GM18502 (cell line): Measurements from ENCODE around the gene TFDP2.
"Not testable (repeated sequence)": the region's sequence is repeated elsewhere in the genome, so short reads cannot be mapped to it uniquely, and the experiment has no call there.

ENCODE experiments used
- ATAC-seq: cut with Tn5 transposase; IDR thresholded peaks from one replicate; pipeline ENCODE4 v1.9.1; 2021; ENCODE audit warnings: mild to moderate bottlenecking; ENCODE audit not compliant: unreplicated experiment, poor library complexity

Gene TFDP2

DNA sequence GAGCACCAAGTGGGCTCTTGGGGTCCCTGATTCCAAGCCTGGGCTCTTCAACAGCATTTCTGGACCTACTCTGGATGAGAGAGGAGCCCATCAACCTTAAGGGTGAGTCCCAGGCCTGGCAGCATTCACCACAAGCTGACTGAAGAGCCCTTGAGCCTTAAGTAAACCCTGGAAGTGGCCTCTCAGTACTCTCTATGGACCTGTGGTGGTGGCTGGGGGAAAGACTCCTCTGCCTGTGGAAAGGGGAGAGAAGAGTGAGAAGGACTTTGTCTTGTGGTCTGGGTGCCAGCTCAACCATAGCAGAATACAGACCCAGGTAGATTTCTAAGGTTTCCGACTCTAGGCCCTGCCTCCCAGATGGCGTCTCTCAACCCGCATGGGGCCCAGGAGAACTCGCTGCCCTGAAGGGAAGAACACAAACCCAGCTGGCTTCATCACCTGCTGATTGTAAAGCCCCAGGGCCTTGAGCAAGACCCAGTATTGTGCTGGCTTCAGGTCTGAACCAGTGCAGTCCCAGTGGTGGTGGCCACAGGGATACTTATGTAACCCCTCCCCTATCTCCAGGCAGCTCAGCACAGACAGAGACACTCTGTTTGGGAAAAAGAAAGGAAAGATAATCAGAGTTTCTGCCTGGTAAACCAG, 71.4 kb downstream of the TFDP2 start:
- no peak for ATAC-seq

DNA sequence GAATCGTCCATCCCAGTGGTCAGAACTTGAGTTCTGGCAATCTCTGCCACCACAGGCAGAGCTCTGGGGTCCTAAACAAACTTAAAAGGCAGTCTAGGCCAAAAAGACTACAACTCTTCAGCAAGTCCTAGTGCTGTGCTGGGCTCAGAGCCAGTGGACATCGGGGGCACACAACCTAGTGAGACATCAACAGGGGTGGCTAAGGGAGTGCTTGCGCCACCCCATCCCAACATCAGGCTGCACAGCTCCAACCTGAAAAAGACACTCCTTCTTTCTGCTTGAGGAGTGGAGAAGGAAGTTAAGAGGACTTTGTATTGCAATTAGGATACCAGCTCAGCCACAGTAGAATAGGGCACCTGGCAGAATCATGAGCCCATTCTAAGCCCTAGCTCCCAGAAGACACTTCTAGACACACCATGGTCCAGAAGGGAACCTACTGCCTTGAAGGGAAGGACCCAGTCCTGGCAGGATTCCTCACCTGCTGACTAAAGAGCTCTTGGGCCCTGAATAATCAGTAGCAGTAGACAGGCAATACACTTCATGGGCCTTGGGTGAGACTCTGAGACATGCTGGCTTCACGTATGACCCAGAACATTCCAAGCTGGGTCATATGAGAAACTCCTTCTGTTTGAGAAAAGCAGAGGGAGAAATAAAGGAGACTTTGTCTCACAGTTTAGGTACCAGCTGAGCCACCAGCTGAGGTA, 72.0 kb downstream of the TFDP2 start:
- ATAC-seq, result no peak

DNA sequence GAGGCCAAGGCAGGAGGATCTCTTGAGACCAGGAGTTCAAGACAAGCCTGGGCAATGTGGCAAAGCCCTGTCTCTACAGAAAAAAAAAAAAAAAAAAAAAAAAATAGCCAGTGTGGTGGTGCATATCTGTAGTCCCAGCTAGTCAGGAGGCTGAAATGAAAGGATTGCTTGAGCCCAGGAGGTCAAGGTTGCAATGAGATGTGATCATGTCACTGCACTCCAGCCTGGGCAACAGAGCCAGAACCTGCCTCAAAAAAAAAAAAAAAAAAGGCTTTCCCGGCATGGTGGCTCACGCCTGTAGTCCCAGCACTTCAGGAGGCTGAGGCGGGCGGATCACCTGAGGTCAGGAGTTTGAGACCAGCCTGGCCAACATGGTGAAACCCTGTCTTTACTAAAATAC, 73.7 kb downstream of the TFDP2 start:
- not testable (repeated sequence) for ATAC-seq

DNA sequence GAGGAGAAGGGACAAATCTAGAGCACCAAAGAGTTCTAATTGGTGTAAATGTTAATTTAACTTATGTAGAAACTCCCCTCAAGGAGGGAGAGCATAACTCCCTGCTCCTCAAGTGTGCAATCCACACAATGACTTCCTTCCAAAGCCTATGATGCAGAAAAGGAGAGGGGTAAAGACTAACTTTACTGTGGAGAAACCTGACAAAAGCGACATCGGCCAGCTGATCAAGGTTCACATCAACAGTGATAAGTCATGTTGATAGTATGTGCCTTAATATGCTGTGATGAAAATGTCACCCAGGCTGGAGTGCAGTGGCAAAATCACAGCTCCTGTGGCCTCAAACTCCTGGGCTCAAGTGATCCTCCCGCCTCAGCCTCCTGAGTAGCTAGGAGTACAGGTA, 76.5 kb downstream of the TFDP2 start:
- no peak for ATAC-seq

DNA sequence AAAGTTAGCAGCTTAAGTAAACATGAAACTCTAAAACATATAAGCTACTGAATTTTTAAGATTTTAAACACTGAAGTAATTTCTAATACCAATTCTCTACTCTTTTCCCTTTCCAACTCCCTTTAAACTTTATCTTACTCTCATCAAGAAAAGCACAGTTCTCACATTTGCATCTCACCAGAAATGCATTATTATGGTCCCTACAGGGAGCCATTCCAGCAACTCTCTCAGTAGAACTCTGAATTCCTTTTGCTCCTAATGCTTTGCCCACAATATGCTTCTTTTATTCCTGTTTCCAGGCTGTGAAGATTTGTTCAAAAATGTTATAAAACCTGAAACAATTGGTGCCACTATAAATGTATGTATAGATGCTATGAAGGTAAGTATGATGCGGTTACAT, 83.4 kb downstream of the TFDP2 start:
- no peak for ATAC-seq

DNA sequence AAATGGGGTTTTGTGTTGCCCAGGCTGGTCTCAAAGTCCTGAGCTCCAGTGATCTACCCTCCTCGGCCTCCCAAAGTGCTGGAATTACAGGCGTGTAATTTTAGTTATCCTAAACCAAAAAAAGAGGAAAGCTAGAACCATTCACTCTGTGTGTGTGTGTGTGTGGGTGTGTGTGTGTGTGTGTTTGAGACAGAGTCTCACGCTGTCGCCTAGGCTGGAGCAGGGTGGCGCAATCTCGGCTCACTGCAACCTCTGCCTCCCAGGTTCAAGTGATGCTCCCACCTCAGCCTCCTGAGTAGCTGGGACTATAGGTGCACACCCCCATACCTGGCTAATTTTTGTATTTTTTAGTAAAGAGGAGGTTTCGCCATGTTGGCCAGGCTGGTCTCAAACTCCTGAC, 84.0 kb downstream of the TFDP2 start:
- no peak for ATAC-seq

DNA sequence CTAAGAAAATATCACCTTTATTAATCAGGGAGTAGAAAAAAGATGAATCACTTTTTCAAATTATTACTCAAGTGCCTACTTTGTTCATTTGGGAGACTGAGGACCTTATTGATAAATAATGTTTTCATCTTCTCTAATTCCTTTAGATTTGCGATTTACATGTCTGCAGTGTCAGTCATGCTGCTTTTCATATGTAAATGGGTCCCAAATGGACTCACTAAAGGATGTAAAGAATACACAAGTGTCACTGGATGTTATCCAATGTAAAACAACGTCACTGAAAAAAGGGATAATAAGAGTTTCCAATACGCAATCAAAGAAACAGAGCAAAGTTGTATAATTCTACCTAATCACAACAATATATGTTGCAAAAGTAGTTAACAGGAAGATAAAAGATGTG, 84.9 kb downstream of the TFDP2 start:
- ATAC-seq, result no peak

DNA sequence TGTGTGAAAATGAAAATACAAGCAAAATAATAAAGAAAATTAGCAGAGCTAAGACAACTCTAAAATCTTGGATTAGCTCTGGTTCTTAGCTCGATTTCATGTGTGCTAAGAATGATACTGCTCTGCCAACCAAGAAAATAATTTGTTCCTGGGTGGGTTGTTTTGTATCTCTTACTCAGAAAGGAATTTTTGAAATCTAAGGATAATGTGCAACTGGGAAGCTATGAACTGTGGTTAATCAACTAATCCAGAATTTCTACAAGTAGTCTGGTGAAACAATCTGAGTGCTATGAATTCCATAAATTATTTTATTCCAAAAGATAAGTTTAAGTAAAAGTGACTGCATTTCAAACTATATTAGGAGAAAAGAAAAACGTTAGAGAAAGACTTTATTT, 92.0 kb downstream of the TFDP2 start:
- ATAC-seq, result no peak

DNA sequence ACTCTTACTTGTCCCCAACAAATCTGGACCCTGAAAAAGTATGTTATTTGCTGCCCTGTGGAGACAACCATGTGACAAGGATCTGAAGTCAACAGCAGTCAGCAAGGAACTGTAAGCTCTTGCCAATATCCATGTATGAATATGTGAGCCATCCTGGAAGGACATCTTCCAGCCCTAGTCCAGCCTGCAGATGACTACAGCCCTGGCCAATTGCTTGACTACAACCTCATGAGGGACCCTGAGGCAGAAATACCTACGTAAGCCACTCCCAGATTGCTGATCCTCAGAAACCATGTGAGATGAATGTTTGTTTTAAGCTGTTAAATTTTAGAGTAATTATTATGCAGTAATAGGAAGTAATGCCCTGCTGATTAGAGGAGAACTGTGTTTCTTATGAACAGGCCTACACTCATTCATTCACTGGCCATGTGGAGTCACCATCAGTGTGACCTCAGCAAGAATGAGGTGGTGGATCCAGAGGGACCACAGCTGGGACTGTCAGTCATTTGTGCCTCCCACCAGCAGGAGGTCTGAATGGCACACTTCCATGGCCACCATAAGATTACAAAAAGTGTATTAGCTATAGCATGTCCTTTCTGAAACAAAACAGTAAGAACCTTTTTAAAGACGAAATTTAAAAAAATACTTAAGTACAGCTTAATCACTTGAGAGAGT, 92.6 kb downstream of the TFDP2 start:
- ATAC-seq, result no peak

DNA sequence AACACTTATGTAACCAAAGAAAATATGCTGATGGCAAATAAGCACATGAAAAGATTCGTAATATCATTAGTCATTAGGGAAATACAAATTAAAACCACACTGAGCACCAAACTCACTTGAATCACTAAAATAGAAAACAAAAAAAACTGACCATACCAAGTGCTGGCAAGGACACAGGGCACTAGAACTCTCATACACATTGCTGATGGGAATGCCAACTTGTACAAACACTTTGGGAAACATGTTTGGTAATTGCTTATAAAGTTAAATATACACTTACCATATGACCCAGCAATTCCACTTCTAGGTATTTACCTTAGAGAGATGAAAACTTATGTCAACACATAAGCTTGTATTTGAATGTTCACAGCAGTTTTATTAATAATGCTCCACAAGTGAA, 95.5 kb downstream of the TFDP2 start:
- no peak for ATAC-seq

DNA sequence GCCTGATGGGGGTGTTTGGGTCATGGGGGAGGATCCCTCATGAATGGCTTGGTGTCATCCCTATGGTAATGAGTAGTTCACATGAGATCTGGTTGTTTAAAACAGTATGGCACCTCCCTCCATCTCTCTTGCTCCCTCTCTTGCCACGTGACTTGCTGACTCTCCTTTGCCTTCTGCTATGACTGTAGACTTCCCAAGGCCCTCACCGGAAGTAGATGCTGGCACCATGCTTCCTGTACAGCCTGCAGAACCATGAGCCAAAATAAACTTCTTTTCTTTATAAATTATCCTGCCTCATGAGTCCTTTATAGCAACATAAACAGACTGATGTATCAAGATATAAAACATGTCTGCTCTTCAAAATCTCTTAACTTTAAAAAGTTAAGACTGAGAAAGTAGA, 96.1 kb downstream of the TFDP2 start:
- no peak for ATAC-seq

DNA sequence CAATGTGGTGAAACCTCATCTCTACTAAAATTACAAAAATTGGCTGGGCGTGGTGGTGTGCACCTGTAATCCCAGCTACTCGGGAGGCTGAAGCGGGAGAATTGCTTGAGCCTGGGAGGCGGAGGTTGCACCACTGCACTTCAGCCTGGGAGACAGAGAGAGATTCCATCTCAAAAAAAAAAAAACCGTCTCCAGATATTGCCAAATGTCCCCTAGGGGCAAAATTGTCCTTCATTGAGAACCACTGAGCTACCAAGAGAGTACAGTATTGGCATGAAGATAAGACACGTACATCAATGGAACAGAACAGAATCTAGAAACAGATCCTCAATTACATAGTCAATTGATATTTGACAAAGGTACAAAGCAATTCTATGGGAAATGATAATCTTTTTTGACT, 98.0 kb downstream of the TFDP2 start:
- no peak for ATAC-seq

DNA sequence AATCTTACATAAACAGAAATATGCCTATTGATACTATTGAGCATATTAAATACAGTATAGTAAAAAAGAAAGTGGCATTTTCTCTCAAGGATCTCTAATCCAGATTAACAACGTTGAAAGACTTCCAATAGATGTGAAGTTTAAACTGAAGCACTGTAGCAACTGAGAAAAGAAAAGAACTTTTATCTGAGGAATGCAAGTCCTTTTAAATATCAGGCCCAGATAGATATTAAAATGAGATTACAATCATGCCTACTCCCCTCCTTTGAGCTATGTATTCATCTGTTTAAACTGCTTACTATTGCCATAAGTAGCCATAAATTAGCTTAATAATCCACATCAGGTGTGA, 102.3 kb downstream of the TFDP2 start:
- ATAC-seq, result no peak

DNA sequence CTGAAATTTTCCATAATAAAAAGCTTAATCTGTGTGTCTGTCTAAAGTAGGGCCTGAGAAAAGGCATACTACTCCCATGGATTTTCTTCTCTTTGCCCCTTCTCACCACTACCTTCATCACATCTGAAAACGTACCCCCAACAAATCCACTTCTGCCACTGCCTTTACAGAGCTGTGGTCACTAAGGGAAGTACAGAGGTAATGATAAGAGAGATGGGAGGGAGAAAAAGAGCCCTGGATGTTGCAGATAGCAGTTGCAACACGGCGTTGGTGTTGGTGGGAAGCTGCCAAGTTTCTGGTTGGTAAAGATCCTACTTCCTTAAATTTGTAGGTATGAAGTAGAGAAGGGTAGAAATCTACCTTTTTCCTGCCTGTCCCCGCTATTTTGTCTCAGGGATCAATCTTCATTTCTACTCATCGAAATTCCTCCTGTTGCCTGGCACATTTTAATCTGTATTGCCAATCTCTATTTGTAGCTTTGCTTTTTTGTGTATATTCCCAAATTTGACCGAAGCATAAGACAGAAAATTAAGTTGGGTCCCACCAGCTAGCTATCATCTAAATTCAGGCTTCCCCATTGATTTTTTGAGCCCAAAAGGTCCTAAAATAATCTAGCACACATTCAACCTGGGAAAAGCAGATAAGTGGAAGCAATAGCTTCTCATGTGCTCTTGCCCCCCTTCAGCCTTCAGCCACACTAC, 102.9 kb downstream of the TFDP2 start:
- no peak for ATAC-seq

DNA sequence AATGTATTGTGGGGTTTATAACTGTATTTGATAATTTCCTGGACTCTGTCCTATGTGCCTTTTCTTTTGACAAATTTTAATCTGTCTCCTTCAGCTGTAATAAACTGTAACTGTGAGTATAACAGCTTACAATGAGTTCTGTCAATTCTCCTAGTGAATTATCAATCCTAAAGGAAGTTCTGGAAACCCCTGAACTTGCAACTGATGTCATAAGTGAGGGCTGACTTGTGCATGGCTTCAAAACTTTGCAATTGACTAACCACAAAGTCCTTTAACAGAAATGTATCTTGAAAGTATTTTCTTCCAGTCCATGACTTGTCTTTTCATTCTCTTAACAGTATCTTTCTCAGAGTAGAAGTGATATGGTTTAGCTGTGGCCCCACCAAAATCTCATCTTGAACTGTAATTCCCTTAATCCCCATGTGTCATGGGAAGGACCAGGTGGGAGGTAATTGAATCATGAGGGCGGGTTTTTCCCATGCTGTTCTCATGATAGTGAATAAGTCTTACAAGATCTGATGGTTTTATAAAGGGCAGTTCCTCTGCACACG, 108.3 kb downstream of the TFDP2 start:
- no peak for ATAC-seq

DNA sequence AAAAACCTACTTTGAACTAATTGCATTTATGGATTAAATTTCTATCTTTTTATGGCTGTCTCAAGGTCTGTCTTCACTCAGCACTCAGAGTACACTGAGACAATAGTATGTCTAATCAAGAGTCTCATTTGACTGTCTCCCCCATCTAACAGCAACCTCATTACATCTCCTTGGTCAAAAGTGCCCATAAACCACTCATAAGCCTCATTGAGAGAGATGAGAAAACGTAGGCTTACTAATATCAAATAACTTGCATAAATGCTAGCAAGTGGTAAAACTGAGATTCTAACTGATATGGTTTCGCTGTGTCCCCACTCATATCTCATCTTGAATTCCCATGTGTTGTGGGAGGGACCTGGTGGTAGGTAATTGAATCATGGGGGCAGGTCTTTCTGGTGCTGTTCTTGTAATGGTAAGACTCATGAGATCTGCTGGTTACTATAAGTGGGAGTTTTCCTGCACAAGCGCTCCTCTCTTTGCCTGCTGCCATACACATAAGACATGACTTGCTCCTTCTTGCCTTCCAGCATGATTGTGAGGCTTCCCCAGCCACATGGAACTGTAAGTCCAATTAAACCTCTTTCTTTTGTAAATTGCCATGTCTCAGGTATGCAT, 113.9 kb downstream of the TFDP2 start:
- no peak for ATAC-seq

DNA sequence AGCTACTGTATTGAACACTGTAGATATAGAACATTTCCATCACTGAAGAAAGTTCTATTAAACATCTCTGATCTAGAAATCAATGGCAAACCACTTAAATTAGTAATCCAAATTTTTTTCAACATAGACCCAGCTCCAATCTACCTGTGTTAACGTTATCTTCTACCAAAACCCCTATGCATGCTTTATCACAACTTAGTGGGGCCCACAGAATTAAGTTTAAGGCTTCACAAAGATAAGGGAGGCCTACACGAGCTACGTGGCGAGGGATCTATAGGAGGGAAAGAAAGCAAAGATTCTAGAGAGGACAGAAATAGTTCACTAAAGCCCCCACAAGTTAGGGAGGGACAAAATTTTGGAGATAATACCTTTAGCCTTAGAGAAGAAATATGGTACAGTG, 116.1 kb downstream of the TFDP2 start:
- ATAC-seq, result no peak

DNA sequence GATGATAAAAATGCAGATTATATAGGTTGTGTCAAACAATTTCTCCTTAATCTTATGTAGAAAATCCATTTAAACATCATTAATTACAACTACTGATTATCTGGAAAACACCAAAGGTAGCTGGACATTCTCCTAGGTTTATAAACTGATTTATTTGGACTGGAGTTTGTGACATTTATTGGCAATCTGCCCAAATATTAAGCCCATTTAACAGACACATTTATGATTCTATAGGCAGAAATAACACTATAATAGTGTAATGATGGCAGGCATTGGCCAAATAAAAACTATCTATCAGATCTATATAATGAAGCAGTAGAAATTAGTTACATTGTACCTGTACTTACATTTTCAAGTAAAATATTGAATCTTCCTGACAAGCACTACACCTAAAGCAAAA, 117.8 kb downstream of the TFDP2 start:
- no peak for ATAC-seq

DNA sequence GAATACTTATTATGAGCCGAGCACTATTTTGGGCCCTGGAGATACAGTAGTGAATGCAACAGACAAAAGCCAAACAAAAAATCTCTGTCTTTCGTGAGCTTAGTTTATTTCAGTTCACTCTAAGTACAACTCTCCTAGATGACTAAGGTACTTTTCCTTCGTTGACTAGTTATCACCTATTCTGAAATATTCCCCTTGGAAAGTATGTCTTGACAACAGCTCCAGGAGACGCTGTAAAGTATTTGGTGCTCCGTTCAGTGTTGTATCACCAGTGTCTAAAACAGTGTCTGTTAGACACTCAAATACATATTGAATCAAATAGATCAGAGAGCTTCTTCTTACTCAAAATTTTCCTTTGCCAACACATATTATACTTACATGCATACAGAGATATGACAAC, 119.6 kb downstream of the TFDP2 start:
- no peak for ATAC-seq

DNA sequence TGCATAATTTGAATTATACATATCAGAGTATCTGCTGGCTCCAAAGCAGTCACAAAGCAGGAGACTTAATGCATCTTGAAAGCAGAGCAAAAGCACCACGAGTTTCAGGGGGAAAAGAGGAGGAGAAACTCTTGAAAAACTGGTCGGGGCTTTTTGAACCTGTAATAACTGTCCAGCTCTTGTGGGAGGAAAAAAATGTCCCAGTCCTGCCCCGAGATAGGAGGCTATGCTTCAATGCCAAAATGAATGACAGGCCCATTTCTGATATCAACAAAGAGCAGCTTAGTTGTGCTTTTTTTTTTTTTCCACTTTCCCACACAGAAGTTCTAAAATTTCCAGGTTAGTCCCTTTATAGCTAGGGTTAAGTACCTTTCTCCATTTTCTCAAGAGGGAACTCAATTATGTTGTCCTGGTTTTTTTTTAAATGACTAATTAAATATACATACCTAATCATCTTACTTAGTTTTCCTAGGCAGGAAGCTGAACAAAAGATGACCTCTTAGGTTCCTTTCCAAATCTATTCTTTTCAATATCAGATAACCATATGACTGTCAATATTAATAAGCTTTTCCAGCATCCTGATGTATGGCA, 120.2 kb downstream of the TFDP2 start:
- ATAC-seq, result peak; percentile 54
